Measurements from ENCODE around the gene RLF. TPM values are rescaled to one million over a fixed set of nuclear protein-coding genes. Genes with fewer than 3 reads are reported as not detected.

RLF gene
- total RNA-seq, 1 donor from 2014 or later, result 14.0 TPM

- H3K4me1 Mint-ChIP-seq (ENCODE audit: unreplicated experiment), result peaks cover 31% of the 10 kb centered on the region
- H3K27me3 Mint-ChIP-seq (ENCODE audit: unreplicated experiment), result no peaks in the 10 kb centered on the region
- TF ChIP-seq, protein P1, sequence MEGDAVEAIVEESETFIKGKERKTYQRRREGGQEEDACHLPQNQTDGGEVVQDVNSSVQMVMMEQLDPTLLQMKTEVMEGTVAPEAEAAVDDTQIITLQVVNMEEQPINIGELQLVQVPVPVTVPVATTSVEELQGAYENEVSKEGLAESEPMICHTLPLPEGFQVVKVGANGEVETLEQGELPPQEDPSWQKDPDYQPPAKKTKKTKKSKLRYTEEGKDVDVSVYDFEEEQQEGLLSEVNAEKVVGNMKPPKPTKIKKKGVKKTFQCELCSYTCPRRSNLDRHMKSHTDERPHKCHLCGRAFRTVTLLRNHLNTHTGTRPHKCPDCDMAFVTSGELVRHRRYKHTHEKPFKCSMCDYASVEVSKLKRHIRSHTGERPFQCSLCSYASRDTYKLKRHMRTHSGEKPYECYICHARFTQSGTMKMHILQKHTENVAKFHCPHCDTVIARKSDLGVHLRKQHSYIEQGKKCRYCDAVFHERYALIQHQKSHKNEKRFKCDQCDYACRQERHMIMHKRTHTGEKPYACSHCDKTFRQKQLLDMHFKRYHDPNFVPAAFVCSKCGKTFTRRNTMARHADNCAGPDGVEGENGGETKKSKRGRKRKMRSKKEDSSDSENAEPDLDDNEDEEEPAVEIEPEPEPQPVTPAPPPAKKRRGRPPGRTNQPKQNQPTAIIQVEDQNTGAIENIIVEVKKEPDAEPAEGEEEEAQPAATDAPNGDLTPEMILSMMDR (IDR thresholded peaks at IDR 0.05), result no peak
- H3K27ac Mint-ChIP-seq (ENCODE audit: unreplicated experiment), result peak overlapping the region; percentile 100
- peak overlapping the region; percentile 95 for H3K4me3 Mint-ChIP-seq (ENCODE audit: unreplicated experiment)
- peaks cover 8% of the 10 kb centered on the region for H3K36me3 Mint-ChIP-seq (ENCODE audit: unreplicated experiment)
- H3K9me3 Mint-ChIP-seq (ENCODE audit: unreplicated experiment), result no peaks in the 10 kb centered on the region
- no peak for DNase-seq (ENCODE audit: extremely low spot score, unreplicated experiment)
These were observed 95.4 kb downstream of the RLF start for GRCh38 chr1:40256401-40257084.

- TF ChIP-seq, protein P1 (IDR thresholded peaks at IDR 0.05), result no peak
- peak overlapping the region; percentile 95 for H3K4me3 Mint-ChIP-seq (ENCODE audit: unreplicated experiment)
- H3K9me3 Mint-ChIP-seq (ENCODE audit: unreplicated experiment), result no peaks in the 10 kb centered on the region
- peaks cover 31% of the 10 kb centered on the region for H3K4me1 Mint-ChIP-seq (ENCODE audit: unreplicated experiment)
- peak overlapping the region; percentile 100 for H3K27ac Mint-ChIP-seq (ENCODE audit: unreplicated experiment)
- no peaks in the 10 kb centered on the region for H3K27me3 Mint-ChIP-seq (ENCODE audit: unreplicated experiment)
- DNase-seq (ENCODE audit: extremely low spot score, unreplicated experiment), result no peak
- peaks cover 13% of the 10 kb centered on the region for H3K36me3 Mint-ChIP-seq (ENCODE audit: unreplicated experiment)
These were observed 96.1 kb downstream of the RLF start for GRCh38 chr1:40257313-40257687.

- Mint-ChIP-seq H3K4me3 (ENCODE audit: unreplicated experiment) (peak within 1 kb of the TSS; percentile 95), H3K27me3 (ENCODE audit: unreplicated experiment) (no peaks in the 10 kb centered on the region), H3K27ac (ENCODE audit: unreplicated experiment) (peak within 1 kb of the TSS; percentile 100), H3K9me3 (ENCODE audit: unreplicated experiment) (no peaks in the 10 kb centered on the region), H3K4me1 (ENCODE audit: unreplicated experiment) (peaks cover 31% of the 10 kb centered on the region), H3K36me3 (ENCODE audit: unreplicated experiment) (peaks cover 17% of the 10 kb centered on the region)
- peak; percentile 97 for DNase-seq (ENCODE audit: extremely low spot score, unreplicated experiment)
- TF ChIP-seq, protein P1 (IDR thresholded peaks at IDR 0.05), result no peak
These were observed 96.7 kb downstream of the RLF start, which contains the start of gene ZMPSTE24 for GRCh38 chr1:40257688-40258444. ZMPSTE24 (plus strand) TSS chr1:40258236; CDS start chr1:40258272, 36 bp downstream.

DNA sequence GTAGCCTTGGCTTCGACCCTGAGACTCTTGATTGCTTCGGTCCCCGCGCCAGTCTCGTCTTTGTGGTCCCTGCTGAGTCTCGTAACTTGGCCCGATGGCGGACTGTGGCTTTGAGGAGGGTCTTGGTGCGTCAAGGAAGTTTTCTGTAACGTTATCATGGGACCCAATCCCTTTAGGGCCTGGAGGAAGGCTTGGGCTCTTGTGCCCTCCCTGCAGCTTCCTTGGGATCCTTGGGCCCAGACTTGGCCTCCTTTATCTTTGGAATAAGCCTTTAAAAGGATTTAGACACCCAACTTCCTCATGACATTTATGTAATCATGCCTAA lies 97.2 kb downstream of the RLF start:
- peaks cover 31% of the 10 kb centered on the region for H3K4me1 Mint-ChIP-seq (ENCODE audit: unreplicated experiment)
- no peak for DNase-seq (ENCODE audit: extremely low spot score, unreplicated experiment)
- H3K27ac Mint-ChIP-seq (ENCODE audit: unreplicated experiment), result peak overlapping the region; percentile 100

More for the DNA sequence above, 97.2 kb downstream of the RLF start:
- peaks cover 22% of the 10 kb centered on the region for H3K36me3 Mint-ChIP-seq (ENCODE audit: unreplicated experiment)
- H3K9me3 Mint-ChIP-seq (ENCODE audit: unreplicated experiment), result no peaks in the 10 kb centered on the region
- peak overlapping the region; percentile 95 for H3K4me3 Mint-ChIP-seq (ENCODE audit: unreplicated experiment)
- TF ChIP-seq, protein P1 (IDR thresholded peaks at IDR 0.05), result no peak
- H3K27me3 Mint-ChIP-seq (ENCODE audit: unreplicated experiment), result no peaks in the 10 kb centered on the region

Measured in osteocyte (in vitro differentiated cells).